GM12801 (cell line): ENCODE measurements around the gene PLXDC2.

ENCODE experiments used
- CTCF ChIP-seq: IDR thresholded peaks from one replicate; pipeline ENCODE4 v1.5.1; 2011; ENCODE audit warnings: control low read depth; ENCODE audit not compliant: insufficient read length; ENCODE audit errors: extremely low read depth

The PLXDC2 gene

GRCh38 chr10:19915125-19915524 lies 98.9 kb downstream of the PLXDC2 start:
- no peak for TF ChIP-seq CTCF

- no peak for TF ChIP-seq CTCF
Observed at GRCh38 chr10:19915816-19916215, 99.6 kb downstream of the PLXDC2 start.

GRCh38 chr10:19917751-19918478 lies 101.7 kb downstream of the PLXDC2 start:
- no peak for TF ChIP-seq CTCF

- no peak for TF ChIP-seq CTCF
Observed at GRCh38 chr10:19918794-19919193, 102.6 kb downstream of the PLXDC2 start.

GRCh38 chr10:19919671-19920070 lies 103.4 kb downstream of the PLXDC2 start:
- TF ChIP-seq CTCF, result no peak

GRCh38 chr10:19920075-19920726 lies 104.0 kb downstream of the PLXDC2 start:
- no peak for TF ChIP-seq CTCF

GRCh38 chr10:19921300-19922140 lies 105.3 kb downstream of the PLXDC2 start:
- no peak for TF ChIP-seq CTCF
